22Rv1 (cell line): Measurements from ENCODE around the gene ABHD5.

ENCODE experiments used
- H3K27ac ChIP-seq: fragments of 450-650 bp; 2 replicates; pipeline ENCODE4 v1.5.1; 2017
- ZFX ChIP-seq: fragments of 450-650 bp; IDR thresholded peaks from 2 replicates; pipeline ENCODE4 v1.6.1; 2017; ENCODE audit warnings: antibody characterized with exemption, borderline replicate concordance
- TF ChIP-seq, protein P1 (sequence below): fragments of 450-650 bp; IDR thresholded peaks from 2 replicates; pipeline ENCODE4 v1.5.1; 2017; ENCODE audit warnings: mild to moderate bottlenecking

ABHD5 gene

DNA sequence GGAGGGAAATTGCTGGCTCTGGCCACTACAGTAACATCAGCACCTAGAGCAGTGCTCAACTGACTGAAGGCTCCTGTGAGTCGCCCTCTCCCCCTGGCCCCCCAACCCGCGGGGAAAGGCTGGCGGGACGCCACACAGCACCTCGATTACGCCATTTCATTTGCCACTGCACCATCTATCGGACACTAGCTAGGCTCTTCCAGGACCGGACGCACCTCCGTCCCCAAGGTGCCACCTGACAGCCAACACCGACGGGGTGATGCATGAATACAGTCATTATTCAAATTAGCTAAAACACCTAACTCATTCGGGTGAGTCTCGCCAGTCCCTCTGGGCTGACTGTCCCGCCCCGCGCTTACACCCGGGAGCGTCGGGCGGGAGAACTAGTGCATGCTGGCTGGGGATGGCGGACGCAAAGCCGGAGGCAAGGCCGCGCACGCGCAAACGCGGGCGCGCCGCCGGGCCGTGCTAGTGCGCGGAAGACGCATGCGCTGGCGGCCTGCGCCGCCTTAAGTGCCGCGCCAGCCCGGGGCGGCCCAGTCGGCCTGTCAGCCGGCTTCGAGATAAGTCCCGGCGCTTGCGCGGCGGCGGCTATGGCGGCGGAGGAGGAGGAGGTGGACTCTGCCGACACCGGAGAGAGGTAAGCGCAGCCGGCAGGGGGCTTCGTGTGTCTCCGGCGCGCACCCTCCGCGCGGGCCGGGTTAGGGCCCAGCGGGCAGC lies at the start of gene ABHD5:
ABHD5 (plus strand) TSS at position 539 of the 720 bp plus-strand sequence; CDS start at position 594, 55 bp downstream.
- peak within 1 kb of the TSS; percentile 97 for H3K27ac ChIP-seq
- no peak for TF ChIP-seq ZFX
- TF ChIP-seq, protein P1, sequence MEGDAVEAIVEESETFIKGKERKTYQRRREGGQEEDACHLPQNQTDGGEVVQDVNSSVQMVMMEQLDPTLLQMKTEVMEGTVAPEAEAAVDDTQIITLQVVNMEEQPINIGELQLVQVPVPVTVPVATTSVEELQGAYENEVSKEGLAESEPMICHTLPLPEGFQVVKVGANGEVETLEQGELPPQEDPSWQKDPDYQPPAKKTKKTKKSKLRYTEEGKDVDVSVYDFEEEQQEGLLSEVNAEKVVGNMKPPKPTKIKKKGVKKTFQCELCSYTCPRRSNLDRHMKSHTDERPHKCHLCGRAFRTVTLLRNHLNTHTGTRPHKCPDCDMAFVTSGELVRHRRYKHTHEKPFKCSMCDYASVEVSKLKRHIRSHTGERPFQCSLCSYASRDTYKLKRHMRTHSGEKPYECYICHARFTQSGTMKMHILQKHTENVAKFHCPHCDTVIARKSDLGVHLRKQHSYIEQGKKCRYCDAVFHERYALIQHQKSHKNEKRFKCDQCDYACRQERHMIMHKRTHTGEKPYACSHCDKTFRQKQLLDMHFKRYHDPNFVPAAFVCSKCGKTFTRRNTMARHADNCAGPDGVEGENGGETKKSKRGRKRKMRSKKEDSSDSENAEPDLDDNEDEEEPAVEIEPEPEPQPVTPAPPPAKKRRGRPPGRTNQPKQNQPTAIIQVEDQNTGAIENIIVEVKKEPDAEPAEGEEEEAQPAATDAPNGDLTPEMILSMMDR: peak; percentile 32

DNA sequence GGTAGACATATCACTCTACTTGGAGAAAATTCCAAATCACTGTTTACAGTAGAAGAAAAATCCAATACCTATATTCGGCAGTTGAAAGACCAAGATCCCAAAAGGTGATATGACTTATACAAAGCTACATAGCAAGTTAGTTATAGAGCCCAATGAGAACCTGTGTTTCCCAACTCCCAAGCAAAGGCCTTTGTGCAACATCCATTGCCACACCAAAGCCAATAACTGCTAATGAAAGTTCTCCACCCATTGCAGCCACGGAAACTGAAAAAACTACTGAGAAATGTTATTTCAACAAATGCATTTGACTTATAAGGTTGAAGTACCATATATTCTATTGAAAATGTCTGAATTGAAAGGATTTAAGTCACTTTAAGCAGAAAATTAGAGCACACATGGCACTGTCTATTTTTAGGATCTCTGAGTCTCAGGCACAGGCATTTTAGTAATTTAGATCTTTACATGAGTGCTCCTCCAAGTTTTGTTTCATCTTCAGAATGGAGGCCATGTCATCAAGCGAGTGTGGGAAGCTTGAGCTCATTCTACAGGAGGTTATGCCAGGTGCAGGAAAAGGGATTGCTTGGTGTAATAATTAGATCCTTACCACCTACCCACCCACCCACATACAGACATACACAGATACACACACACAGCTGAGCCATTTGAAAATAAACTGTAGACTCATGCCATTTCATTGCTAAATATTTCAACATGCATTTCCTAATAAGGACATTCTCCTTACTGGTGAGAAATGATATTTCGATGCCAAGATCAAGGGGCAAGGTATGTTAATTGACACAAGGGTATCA lies 49.2 kb upstream of the ABHD5 start:
- H3K27ac ChIP-seq: no peak overlapping the region
- TF ChIP-seq, protein P1: no peak
- TF ChIP-seq ZFX: no peak

DNA sequence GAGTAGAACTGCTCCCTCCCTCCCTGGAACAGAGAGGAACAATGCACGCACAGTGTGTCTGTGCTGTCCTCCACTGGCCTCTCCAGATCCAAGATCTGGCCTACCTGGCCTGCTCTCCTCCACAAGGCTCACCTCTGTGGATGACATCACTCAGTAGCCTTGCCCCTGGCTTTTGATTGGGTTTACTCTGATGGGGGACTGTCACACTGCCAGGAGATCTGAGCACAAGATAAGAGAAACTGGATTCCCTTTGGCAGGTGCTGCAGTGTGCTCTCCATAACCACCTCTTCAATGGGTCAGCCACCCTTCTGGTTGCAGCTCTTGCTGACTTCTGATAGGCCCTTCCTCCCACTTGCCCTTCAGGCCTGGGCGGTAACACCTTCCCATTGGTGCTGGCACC lies 46.3 kb upstream of the ABHD5 start:
- TF ChIP-seq, protein P1: no peak
- TF ChIP-seq ZFX: no peak
- H3K27ac ChIP-seq: peak overlapping the region; percentile 42

DNA sequence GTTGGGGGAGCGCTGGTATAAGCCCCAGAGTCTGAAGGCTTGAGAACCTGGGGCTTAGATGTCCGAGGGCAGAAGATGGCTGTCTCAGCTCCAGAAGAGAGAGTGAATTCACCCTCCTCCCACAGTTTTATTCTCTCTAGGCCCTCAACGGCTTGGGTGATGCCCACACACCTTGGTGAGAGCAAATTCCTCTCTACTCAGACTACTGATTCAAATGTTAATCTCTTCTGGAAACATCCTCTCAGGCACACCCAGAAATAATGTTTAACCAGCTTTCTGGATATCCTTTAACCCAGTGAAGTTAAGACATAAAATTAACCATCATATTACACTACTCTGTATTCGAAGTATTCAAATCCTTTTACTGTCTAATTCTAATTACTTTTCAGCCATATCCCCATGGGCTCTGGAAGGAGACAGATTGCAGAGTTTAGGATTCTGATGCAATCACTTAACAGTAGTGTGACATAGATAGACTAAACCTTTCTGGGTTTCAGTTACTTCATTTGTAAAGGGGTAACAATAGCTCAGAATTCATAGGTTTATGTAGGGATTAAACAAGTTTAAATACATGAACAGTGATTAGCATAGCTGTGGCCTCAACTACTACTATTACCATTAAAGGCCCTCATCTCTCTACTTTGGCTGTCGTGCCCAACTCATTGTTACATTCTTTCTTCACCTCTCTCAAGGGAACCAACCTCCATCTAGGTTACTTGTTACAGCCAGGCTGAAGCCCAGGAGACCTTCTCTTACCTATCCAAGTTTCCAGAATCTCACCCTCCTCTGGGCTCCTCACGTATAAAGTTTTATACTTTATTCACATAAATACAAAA lies 43.2 kb upstream of the ABHD5 start:
- no peak overlapping the region for H3K27ac ChIP-seq
- TF ChIP-seq, protein P1: no peak
- TF ChIP-seq ZFX: no peak

DNA sequence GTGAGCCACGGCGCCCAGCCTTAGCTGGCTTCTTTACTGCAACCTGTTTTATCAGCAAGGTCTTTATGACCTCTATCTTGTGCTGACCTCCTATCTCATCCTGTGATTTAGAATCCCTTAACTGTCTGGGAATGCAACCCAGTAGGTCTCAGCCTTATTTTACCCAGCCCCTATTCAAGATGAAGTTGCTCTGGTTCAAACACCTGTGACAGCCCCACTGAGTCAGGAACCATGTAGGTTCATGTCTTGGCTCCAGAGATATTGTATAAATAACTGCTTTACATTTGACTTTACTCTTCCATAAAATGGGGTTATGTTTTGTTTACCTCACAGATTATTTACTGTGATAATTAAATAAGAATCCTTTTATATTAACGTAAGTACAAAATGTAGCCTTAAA lies 41.8 kb upstream of the ABHD5 start:
- TF ChIP-seq ZFX: no peak
- TF ChIP-seq, protein P1: no peak

DNA sequence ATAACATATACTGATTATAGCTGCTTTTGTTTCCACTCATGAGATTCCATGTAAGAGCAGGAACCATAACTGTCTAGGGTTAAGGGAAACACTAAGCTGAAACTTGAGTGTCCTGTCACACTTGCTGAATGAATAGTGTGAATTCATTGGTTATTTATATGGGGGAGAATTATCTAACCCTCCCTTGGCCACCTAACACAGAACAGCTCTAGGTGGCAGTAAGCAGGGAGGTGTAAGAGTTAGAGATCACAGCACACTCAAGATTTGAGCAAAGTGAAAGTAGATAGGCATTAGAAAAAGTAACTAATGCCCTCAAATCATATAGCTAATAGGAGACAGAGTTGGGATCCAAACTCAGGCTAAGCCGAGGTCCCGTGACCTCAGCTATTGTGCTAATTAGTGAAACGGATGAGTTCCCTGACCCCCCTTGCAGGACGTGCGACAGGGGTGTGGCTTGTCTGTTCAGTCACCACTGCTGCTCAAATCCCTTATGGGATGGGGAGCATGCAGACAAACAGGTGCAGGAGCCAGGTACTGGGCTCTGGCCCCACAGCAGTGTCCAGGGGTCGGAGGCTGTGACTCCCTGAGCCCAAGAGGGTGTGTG lies 41.3 kb upstream of the ABHD5 start:
- no peak overlapping the region for H3K27ac ChIP-seq
- TF ChIP-seq ZFX: no peak
- TF ChIP-seq, protein P1: no peak

More for the DNA sequence above, 41.8 kb upstream of the ABHD5 start:
- H3K27ac ChIP-seq: no peak overlapping the region
